ENCODE data around the gene DUSP22.

The DUSP22 gene

GRCh38 chr6:339480-339879 lies 47.2 kb downstream of the DUSP22 start:
- DNase-seq (ENCODE audit: low read depth), result no peak

GRCh38 chr6:340186-340955 lies 48.1 kb downstream of the DUSP22 start:
- DNase-seq (ENCODE audit: low read depth), result no peak

- no peak for DNase-seq (ENCODE audit: low read depth)
These were observed 48.9 kb downstream of the DUSP22 start for GRCh38 chr6:340991-341827.

GRCh38 chr6:341914-342831 lies 49.9 kb downstream of the DUSP22 start:
- DNase-seq (ENCODE audit: low read depth), result no peak

GRCh38 chr6:342832-343179 lies 50.5 kb downstream of the DUSP22 start:
- no peak for DNase-seq (ENCODE audit: low read depth)

GRCh38 chr6:343226-343935 lies 51.1 kb downstream of the DUSP22 start:
- no peak for DNase-seq (ENCODE audit: low read depth)

- DNase-seq (ENCODE audit: low read depth), result no peak
These were observed 51.9 kb downstream of the DUSP22 start for GRCh38 chr6:343960-344815.

- DNase-seq (ENCODE audit: low read depth), result no peak
These were observed 52.6 kb downstream of the DUSP22 start for GRCh38 chr6:344816-345340.

- no peak for DNase-seq (ENCODE audit: low read depth)
These were observed 53.6 kb downstream of the DUSP22 start for GRCh38 chr6:345747-346385.

- no peak for DNase-seq (ENCODE audit: low read depth)
These were observed 54.2 kb downstream of the DUSP22 start for GRCh38 chr6:346386-347030.

GRCh38 chr6:347232-347631 lies 54.9 kb downstream of the DUSP22 start:
- no peak for DNase-seq (ENCODE audit: low read depth)

GRCh38 chr6:347951-348859 lies 55.9 kb downstream of the DUSP22 start:
- no peak for DNase-seq (ENCODE audit: low read depth)

GRCh38 chr6:348860-349396 lies 56.6 kb downstream of the DUSP22 start:
- DNase-seq (ENCODE audit: low read depth), result no peak

- DNase-seq (ENCODE audit: low read depth), result no peak
These were observed 57.2 kb downstream of the DUSP22 start for GRCh38 chr6:349491-349921.

- no peak for DNase-seq (ENCODE audit: low read depth)
These were observed 58.1 kb downstream of the DUSP22 start for GRCh38 chr6:350371-350770.

GRCh38 chr6:351011-351866 lies 59.0 kb downstream of the DUSP22 start:
- no peak for DNase-seq (ENCODE audit: low read depth)

GRCh38 chr6:351867-352289 lies 59.6 kb downstream of the DUSP22 start:
- DNase-seq (ENCODE audit: low read depth), result no peak
